Endodermal cell (in vitro differentiated cells): ENCODE data around the gene METTL16. TPM values are rescaled to one million over a fixed set of nuclear protein-coding genes. Genes with fewer than 3 reads are reported as not detected.

Experiments
- DNase-seq: peaks from one replicate; pipeline ENCODE4 v3.0.0-alpha.2; 2017
- H3K27ac ChIP-seq: 2 replicates; pipeline ENCODE4 v1.5.1; 2013; ENCODE audit warnings: mild to moderate bottlenecking, low read depth, low read length, moderate library complexity
- H3K27me3 ChIP-seq: 2 replicates; pipeline ENCODE4 v1.6.1; 2013; ENCODE audit warnings: mild to moderate bottlenecking, low read length, moderate library complexity; ENCODE audit not compliant: insufficient read depth, control insufficient read depth, poor library complexity, severe bottlenecking
- H3K36me3 ChIP-seq: 2 replicates; pipeline ENCODE4 v1.7.0; 2013; ENCODE audit warnings: mild to moderate bottlenecking, low read length, moderate library complexity; ENCODE audit not compliant: control insufficient read depth, insufficient read depth
- H3K4me1 ChIP-seq: one replicate; pipeline ENCODE4 v1.7.0; 2013; ENCODE audit warnings: low read length; ENCODE audit not compliant: control insufficient read depth, insufficient read depth
- H3K4me3 ChIP-seq: 2 replicates; pipeline ENCODE4 v1.5.1; 2013; ENCODE audit warnings: mild to moderate bottlenecking, low read length, moderate library complexity
- H3K9ac ChIP-seq: 2 replicates; pipeline ENCODE4 v1.6.1; 2013; ENCODE audit warnings: mild to moderate bottlenecking, low read length, moderate library complexity; ENCODE audit not compliant: poor library complexity, severe bottlenecking; ENCODE audit errors: extremely low read depth
- H3K9me3 ChIP-seq: 2 replicates; pipeline ENCODE4 v1.6.1; 2013; ENCODE audit warnings: mild to moderate bottlenecking, low read length, moderate library complexity; ENCODE audit not compliant: control insufficient read depth
- H3K27ac Mint-ChIP-seq: 2 replicates; pipeline ENCODE4 v1.8.0; 2020; ENCODE audit warnings: mixed read lengths
- H3K27me3 Mint-ChIP-seq: 2 replicates; pipeline ENCODE4 v1.8.0; 2021; ENCODE audit warnings: mild to moderate bottlenecking, mixed read lengths; ENCODE audit not compliant: insufficient read depth
- H3K36me3 Mint-ChIP-seq: 2 replicates; pipeline ENCODE4 v1.8.0; 2020; ENCODE audit warnings: low read depth, mixed read lengths
- H3K4me1 Mint-ChIP-seq: 2 replicates; pipeline ENCODE4 v1.8.0; 2020; ENCODE audit warnings: mixed read lengths
- H3K4me3 Mint-ChIP-seq: 2 replicates; pipeline ENCODE4 v1.8.0; 2020; ENCODE audit warnings: mild to moderate bottlenecking, moderate library complexity, mixed read lengths
- H3K9me3 Mint-ChIP-seq: 2 replicates; pipeline ENCODE4 v1.8.0; 2020; ENCODE audit warnings: mild to moderate bottlenecking, mixed read lengths
- WGBS, 2 experiments: methylation state at CpG; one replicate each; pipeline versions ENCODE4 v1.1.5 to v1.1.7; 2013; ENCODE audit warnings: missing lambda C conversion rate in 2 of 2, mixed read lengths in 1 of 2; ENCODE audit not compliant: insufficient coverage in 1 of 2, insufficient read length in 1 of 2; 5-methylcytosine and 5-hydroxymethylcytosine counted together
- total RNA-seq, 2 donors: library from RNA; stranded (reverse); fragmentation: NEBNext Ultra II Directional in 1 of 2; extraction: Animal tissue kit (Norgen Biotek cat#: 25700) in 1 of 2; gene quantifications; 2 replicates in 1 of 2; 3 replicates in 1 of 2; pipeline ENCODE4 v1.2.1, GENCODE V29; 2021
- TF ChIP-seq, protein P1 (sequence below): fragments of 200-600 bp; sonication (generic); conservative IDR thresholded peaks from 2 replicates; pipeline ENCODE4 v1.5.0; 2021; ENCODE audit warnings: antibody characterized with exemption, mild to moderate bottlenecking

Gene METTL16
- total RNA-seq, 2 donors from 2014 or later, result 51.5 to 59.6 TPM

DNA sequence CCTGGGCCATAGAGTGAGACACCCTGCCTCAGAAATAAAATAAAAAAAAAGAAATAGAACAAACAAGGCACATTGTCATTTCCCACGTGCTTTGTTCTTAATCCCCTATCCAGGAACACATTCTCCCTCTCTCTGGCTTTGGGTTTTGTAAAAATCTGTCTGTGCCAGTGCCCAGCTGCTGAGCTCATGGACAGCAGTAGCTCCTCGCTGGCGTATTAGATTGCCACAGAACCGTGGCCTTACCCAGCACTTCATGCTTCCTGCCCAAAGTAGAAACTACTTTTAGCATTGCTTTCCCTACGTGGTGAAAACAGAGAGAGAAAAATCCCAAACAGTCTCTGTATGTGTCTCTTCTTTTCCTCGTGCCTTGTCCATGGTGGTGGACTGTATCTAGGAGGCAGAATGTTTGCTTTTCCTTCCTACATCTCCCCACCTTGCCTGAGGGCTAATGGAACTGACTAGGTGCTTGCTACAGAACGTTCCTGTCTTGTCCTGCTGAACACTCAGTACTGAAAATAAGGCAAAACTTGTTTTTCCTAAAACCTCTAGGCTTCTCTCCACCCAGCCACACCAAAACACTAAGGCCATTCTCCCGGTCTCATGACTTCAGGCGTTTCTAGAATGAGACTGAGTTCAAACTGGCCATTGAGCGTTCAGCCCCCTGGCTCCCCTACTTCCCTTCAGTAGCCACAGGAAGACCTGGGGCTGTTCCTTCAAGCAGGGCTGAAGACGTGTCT, 137.0 kb downstream of the METTL16 start:
- H3K4me1 Mint-ChIP-seq, result peaks cover under 1% of the 10 kb centered on the region
- Histone ChIP-seq H3K27ac (no peak overlapping the region), H3K4me1 (no peaks in the 10 kb centered on the region), H3K9ac (no peak overlapping the region), H3K27me3 (no peaks in the 10 kb centered on the region), H3K9me3 (no peaks in the 10 kb centered on the region), H3K4me3 (no peak overlapping the region), H3K36me3 (peaks cover 28% of the 10 kb centered on the region)
- H3K27me3 Mint-ChIP-seq, result no peaks in the 10 kb centered on the region
- 90 to 98% methylated on average over 9 to 11 of the region's 11 CpGs for WGBS, 2 experiments
- no peaks in the 10 kb centered on the region for H3K9me3 Mint-ChIP-seq
- no peak overlapping the region for H3K4me3 Mint-ChIP-seq
- H3K27ac Mint-ChIP-seq, result no peak overlapping the region
- TF ChIP-seq, protein P1, sequence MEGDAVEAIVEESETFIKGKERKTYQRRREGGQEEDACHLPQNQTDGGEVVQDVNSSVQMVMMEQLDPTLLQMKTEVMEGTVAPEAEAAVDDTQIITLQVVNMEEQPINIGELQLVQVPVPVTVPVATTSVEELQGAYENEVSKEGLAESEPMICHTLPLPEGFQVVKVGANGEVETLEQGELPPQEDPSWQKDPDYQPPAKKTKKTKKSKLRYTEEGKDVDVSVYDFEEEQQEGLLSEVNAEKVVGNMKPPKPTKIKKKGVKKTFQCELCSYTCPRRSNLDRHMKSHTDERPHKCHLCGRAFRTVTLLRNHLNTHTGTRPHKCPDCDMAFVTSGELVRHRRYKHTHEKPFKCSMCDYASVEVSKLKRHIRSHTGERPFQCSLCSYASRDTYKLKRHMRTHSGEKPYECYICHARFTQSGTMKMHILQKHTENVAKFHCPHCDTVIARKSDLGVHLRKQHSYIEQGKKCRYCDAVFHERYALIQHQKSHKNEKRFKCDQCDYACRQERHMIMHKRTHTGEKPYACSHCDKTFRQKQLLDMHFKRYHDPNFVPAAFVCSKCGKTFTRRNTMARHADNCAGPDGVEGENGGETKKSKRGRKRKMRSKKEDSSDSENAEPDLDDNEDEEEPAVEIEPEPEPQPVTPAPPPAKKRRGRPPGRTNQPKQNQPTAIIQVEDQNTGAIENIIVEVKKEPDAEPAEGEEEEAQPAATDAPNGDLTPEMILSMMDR, result no peak
- DNase-seq, result no peak
- H3K36me3 Mint-ChIP-seq, result peaks cover 15% of the 10 kb centered on the region

GRCh38 chr17:2373179-2373578, 138.5 kb downstream of the METTL16 start:
- Mint-ChIP-seq H3K4me1 (peaks cover 1% of the 10 kb centered on the region), H3K9me3 (no peaks in the 10 kb centered on the region), H3K27ac (no peak overlapping the region), H3K36me3 (peaks cover 15% of the 10 kb centered on the region), H3K4me3 (no peak overlapping the region), H3K27me3 (no peaks in the 10 kb centered on the region)
- Histone ChIP-seq H3K27me3 (no peaks in the 10 kb centered on the region), H3K36me3 (peaks cover 23% of the 10 kb centered on the region), H3K4me1 (no peaks in the 10 kb centered on the region), H3K9ac (no peak overlapping the region), H3K4me3 (no peak overlapping the region), H3K27ac (no peak overlapping the region), H3K9me3 (no peaks in the 10 kb centered on the region)
- 90 to 95% methylated on average over 16 to 18 of the region's 18 CpGs for WGBS, 2 experiments
- no peak for DNase-seq
- TF ChIP-seq, protein P1, result no peak

DNA sequence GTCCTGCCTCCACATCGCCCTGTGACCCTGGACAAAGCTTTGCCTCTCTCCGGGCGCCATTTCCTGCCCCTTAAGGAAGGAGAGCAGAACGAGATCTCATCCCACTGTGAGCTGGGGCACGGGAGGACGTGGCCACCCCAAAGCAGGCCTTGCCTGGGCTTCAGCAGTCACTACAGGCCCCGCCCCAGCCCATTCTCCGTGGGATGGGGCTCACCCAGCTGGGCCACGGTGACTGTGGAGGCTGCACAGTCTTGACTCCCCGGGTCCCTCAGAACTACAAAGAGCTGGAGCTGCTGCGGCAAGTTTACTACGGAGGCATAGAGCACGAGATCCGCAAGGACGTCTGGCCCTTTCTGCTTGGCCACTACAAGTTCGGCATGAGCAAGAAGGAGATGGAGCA, 139.0 kb downstream of the METTL16 start:
- 89 to 97% methylated on average over 9 to 16 of the region's 16 CpGs for WGBS, 2 experiments

More for the DNA sequence above, 139.0 kb downstream of the METTL16 start:
- Histone ChIP-seq H3K27ac (no peak overlapping the region), H3K4me1 (no peaks in the 10 kb centered on the region), H3K27me3 (no peaks in the 10 kb centered on the region), H3K9me3 (no peaks in the 10 kb centered on the region), H3K36me3 (peaks cover 20% of the 10 kb centered on the region), H3K4me3 (no peak overlapping the region), H3K9ac (no peak overlapping the region)
- Mint-ChIP-seq H3K4me3 (no peak overlapping the region), H3K27ac (no peak overlapping the region), H3K27me3 (no peaks in the 10 kb centered on the region), H3K36me3 (peaks cover 12% of the 10 kb centered on the region), H3K4me1 (peaks cover 1% of the 10 kb centered on the region), H3K9me3 (no peaks in the 10 kb centered on the region)
- TF ChIP-seq, protein P1, result no peak
- no peak for DNase-seq
